ENCODE data around the gene MND1. TPM values are rescaled to one million over a fixed set of nuclear protein-coding genes. Genes with fewer than 3 reads are reported as not detected.

Gene MND1
- total and polyA plus RNA-seq, 8 donors: 0.25 to 0.70 (median 0.35) TPM; not detected in 3

DNA sequence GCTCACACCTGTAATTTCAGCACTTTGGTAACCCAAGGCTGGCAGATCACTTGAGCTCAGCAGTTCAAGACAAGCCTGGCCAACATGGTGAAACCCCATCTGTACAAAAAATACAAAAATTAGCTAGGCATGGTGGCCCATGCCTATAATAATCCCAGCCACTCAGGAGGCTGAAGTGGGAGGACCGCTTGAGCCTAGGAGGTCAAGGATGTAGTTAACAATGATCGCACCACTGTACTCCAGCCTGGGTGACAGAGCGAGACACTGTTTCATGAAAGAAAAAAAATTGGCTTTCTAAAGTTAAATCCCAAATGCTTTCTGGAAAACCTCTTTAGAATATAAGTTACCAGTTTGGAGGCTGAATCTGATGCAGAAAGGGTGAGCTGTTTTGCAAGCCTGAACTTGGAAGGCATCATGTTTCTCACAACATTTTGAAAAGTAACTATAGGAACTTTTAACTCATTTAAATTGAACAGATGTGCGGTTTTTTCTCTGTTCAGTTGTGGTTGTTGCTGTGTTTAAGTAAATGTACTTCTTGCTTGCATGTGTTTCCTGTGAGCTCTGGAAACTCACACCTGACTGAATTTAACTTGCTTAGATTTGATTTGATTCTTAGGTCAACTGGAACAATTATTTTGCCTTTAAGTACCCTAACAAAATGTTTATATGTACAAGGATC, 81.9 kb downstream of the MND1 start:
- 88 to 94% methylated on average over 4 of the region's 4 CpGs for WGBS, 2 donors
- H3K4me1 ChIP-seq: no peaks in the 10 kb centered on the region
- no peaks in the 10 kb centered on the region for H3K27me3 ChIP-seq
- ATAC-seq: no peak
- DNase-seq: no peak
- intact Hi-C loops (cut with DNase I): no loop called here
- TF ChIP-seq, protein P1, sequence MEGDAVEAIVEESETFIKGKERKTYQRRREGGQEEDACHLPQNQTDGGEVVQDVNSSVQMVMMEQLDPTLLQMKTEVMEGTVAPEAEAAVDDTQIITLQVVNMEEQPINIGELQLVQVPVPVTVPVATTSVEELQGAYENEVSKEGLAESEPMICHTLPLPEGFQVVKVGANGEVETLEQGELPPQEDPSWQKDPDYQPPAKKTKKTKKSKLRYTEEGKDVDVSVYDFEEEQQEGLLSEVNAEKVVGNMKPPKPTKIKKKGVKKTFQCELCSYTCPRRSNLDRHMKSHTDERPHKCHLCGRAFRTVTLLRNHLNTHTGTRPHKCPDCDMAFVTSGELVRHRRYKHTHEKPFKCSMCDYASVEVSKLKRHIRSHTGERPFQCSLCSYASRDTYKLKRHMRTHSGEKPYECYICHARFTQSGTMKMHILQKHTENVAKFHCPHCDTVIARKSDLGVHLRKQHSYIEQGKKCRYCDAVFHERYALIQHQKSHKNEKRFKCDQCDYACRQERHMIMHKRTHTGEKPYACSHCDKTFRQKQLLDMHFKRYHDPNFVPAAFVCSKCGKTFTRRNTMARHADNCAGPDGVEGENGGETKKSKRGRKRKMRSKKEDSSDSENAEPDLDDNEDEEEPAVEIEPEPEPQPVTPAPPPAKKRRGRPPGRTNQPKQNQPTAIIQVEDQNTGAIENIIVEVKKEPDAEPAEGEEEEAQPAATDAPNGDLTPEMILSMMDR (IDR thresholded peaks at IDR 0.05): no peak
- H3K36me3 ChIP-seq: no peaks in the 10 kb centered on the region
- no peak for FAIRE-seq
- no peak overlapping the region for H3K4me3 ChIP-seq
- H3K9me3 ChIP-seq: no peaks in the 10 kb centered on the region
- H3K27ac ChIP-seq: no peak overlapping the region

DNA sequence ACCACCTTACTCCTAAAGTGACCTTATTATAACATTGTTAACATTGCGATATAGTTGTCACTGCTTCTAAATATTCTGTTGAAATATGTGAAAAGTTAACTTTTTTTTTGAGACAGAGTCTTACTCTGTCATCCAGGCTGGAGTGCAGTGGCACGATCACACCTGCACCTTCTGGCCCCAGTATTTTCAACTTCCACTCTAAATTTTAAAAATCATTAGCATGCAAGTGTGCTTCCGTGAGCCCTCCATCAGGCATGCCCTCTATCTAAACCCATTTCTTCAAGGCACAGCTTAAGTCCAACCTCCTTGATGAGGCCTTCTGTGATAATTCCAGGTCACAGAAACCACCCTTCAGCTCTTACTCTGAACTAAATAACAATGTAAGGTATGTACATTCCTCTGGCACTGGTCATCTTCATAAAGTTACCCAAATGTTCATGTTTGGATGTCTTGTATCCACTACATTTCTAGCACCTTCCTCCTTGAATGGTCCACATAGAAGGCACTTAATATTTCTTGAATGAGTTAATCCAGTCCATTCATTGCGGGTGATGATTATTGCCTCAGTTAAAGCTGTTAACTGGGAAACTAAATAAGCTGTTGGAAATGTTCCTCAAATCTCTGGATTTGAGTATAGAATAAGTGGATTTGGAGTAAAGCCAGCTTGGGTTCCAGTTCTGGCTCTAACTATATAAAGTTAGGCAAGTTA, 83.0 kb downstream of the MND1 start:
- H3K27ac ChIP-seq: no peak overlapping the region
- no peaks in the 10 kb centered on the region for H3K27me3 ChIP-seq
- 88 to 89% methylated on average over 4 of the region's 4 CpGs for WGBS, 2 donors
- no peak overlapping the region for H3K4me3 ChIP-seq
- intact Hi-C loops (cut with DNase I): no loop called here
- H3K36me3 ChIP-seq: no peaks in the 10 kb centered on the region
- TF ChIP-seq, protein P1 (IDR thresholded peaks at IDR 0.05): no peak
- ATAC-seq: no peak
- DNase-seq: no peak
- FAIRE-seq: no peak
- H3K4me1 ChIP-seq: no peaks in the 10 kb centered on the region
- no peaks in the 10 kb centered on the region for H3K9me3 ChIP-seq

DNA sequence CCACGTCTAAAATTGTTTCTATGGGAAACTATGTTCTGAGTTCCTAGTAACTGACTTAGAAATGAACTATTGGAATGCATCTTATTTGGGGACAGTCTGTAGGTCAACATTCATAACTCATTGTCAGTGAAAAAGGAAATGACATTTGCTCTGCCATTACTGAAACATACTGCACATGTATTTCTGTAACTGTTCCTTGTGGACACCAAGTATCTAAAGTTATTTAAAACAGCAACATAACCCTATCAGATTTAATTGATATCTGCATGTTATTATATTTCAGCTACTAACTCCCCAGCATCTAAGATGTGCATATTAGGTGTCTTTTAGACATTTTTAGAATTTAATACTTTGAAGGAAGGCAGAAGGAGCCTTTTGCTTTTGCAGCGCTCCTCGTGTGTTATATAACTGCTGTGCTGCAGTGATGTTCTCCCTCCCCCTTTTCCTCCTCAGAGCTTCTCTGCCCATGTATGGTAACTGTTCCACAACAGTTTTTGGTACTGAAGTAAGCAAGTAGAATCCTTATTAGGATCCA, 84.5 kb downstream of the MND1 start:
- FAIRE-seq (no peak), DNase-seq (no peak), ATAC-seq (no peak)
- TF ChIP-seq, protein P1 (IDR thresholded peaks at IDR 0.05): no peak
- no peaks in the 10 kb centered on the region for H3K27me3 ChIP-seq
- no peaks in the 10 kb centered on the region for H3K36me3 ChIP-seq
- 69 to 79% methylated on average over 3 of the region's 3 CpGs for WGBS, 2 donors
- no peak overlapping the region for H3K4me3 ChIP-seq
- no peaks in the 10 kb centered on the region for H3K9me3 ChIP-seq
- intact Hi-C loops (cut with DNase I): no loop called here
- no peak overlapping the region for H3K27ac ChIP-seq
- H3K4me1 ChIP-seq: peaks cover 0 to 6% (median 0%) of the 10 kb centered on the region in 3 donors

DNA sequence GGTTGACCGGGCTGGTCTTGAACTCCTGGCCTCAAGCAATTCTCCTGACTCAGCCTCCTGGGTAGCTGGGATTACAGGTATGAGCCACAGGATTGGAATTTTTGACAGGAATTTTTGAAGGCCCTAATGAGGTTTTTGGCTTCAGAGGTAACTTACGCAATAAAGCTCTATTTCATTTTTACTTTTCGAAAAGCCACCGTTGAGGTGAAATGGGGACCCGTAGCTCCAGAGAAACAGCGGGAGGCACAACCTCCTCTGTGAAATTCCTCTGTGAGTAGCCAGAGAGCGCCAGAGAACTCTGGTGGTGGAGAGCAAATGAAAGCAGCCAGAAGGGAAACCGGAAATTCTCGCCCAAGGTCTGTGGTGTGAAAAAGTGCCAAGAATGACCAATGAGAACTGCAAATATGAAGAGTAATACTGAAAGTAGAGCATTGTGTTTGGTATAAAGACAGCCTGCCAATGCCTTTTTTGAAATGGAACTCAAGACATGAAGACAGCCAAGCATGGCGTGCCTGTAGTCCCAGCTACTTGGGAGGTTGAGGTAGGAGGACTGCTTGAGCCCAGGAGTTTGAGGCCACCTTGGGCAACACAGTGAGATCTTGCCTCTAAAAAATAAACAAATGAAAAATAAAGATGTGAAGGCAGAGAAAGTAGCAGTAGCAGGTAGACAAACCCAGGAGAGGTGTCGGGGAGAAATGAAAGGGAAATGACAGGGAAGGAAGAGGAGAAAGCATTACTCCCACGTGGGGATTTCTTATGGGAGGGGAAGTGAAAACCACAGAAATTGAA, 88.7 kb downstream of the MND1 start:
- Histone ChIP-seq H3K27ac (peak overlapping the region in 2 of 4 donors; percentile 73 to 80), H3K36me3 (no peaks in the 10 kb centered on the region), H3K4me3 (peak overlapping the region in 1 of 4 donors; percentile 24), H3K9me3 (no peaks in the 10 kb centered on the region), H3K27me3 (no peaks in the 10 kb centered on the region), H3K4me1 (peaks cover 0 to 10% (median 0%) of the 10 kb centered on the region in 3 donors)
- DNase-seq (peak; percentile 54 to 92 (median 81)), FAIRE-seq (no peak), ATAC-seq (peak; percentile 95 to 99 (median 98))
- intact Hi-C loops (cut with DNase I): loop anchor here in 1 of 3 donors (5.0 kb wide), 1 partner anchor 144 kb away; no protein-coding TSS in a partner anchor
- WGBS, 2 donors: 38 to 43% methylated on average over 12 of the region's 12 CpGs
- TF ChIP-seq, protein P1 (IDR thresholded peaks at IDR 0.05): peak; percentile 31 to 66 (median 58)

Data from pancreas (tissue), 10 donors.